GM23338 (cell line): ENCODE data around the gene FAM89B. TPM values are rescaled to one million over a fixed set of nuclear protein-coding genes. Genes with fewer than 3 reads are reported as not detected.

Experiments
- ATAC-seq: fragments of 200-7000 bp; cut with Tn5 transposase; 3 replicates; pipeline ENCODE4 v1.9.1; 2020
- DNase-seq: peaks from one replicate; pipeline ENCODE4 v3.0.0-alpha.2; 2015; ENCODE audit warnings: low spot score
- H2AFZ ChIP-seq: fragments of 200-600 bp; sonication (generic); 2 replicates; pipeline ENCODE4 v1.8.0; 2016; ENCODE audit warnings: antibody characterized with exemption, mild to moderate bottlenecking, moderate library complexity
- H3F3A ChIP-seq: fragments of 200-600 bp; sonication (generic); replicated peaks from 2 replicates; pipeline ENCODE4 v1.8.0; 2017; ENCODE audit warnings: antibody characterized with exemption, mixed run types, low read depth
- H3K27ac ChIP-seq: fragments of 200-600 bp; sonication (generic); 2 replicates; pipeline ENCODE4 v1.6.1; 2016; ENCODE audit warnings: low read depth
- H3K27me3 ChIP-seq: fragments of 200-600 bp; sonication (generic); 2 replicates; pipeline ENCODE4 v1.8.0; 2016; ENCODE audit warnings: mild to moderate bottlenecking, mixed run types, moderate library complexity; ENCODE audit not compliant: insufficient read depth
- H3K36me3 ChIP-seq: fragments of 200-600 bp; sonication (generic); 2 replicates; pipeline ENCODE4 v1.8.0; 2016; ENCODE audit warnings: mild to moderate bottlenecking; ENCODE audit not compliant: insufficient read depth
- H3K4me1 ChIP-seq: fragments of 200-600 bp; sonication (generic); 2 replicates; pipeline ENCODE4 v1.8.0; 2016; ENCODE audit warnings: mild to moderate bottlenecking, moderate library complexity; ENCODE audit not compliant: insufficient read depth
- H3K4me2 ChIP-seq: fragments of 200-600 bp; sonication (generic); 2 replicates; pipeline ENCODE4 v1.7.1; 2017; ENCODE audit warnings: mixed run types
- H3K4me3 ChIP-seq: fragments of 200-600 bp; sonication (generic); 2 replicates; pipeline ENCODE4 v1.6.1; 2016; ENCODE audit warnings: mixed run types
- H3K79me2 ChIP-seq: fragments of 200-600 bp; sonication (generic); replicated peaks from 2 replicates; pipeline ENCODE4 v1.8.0; 2017; ENCODE audit warnings: mild to moderate bottlenecking; ENCODE audit not compliant: insufficient read depth
- H3K9me2 ChIP-seq: fragments of 200-600 bp; sonication (generic); 2 replicates; pipeline ENCODE4 v1.8.0; 2017; ENCODE audit not compliant: insufficient read depth
- H4K20me1 ChIP-seq: fragments of 200-600 bp; sonication (generic); replicated peaks from 2 replicates; pipeline ENCODE4 v1.8.0; 2017; ENCODE audit warnings: mild to moderate bottlenecking; ENCODE audit not compliant: insufficient read depth
- H3K27ac Mint-ChIP-seq: 2 replicates; pipeline ENCODE4 v1.8.0; 2020; ENCODE audit warnings: inconsistent platforms, mild to moderate bottlenecking, moderate library complexity, mixed read lengths
- H3K27me3 Mint-ChIP-seq: 3 replicates; pipeline ENCODE4 v1.8.0; 2022; ENCODE audit warnings: low read depth, mild to moderate bottlenecking, moderate library complexity, mixed read lengths, inconsistent platforms; ENCODE audit not compliant: insufficient read depth, poor library complexity
- H3K36me3 Mint-ChIP-seq: 3 replicates; pipeline ENCODE4 v1.8.0; 2021; ENCODE audit warnings: low read depth, mild to moderate bottlenecking, inconsistent platforms, moderate library complexity, mixed read lengths
- H3K4me1 Mint-ChIP-seq: 3 replicates; pipeline ENCODE4 v1.8.0; 2020; ENCODE audit warnings: mild to moderate bottlenecking, inconsistent platforms, mixed read lengths
- H3K4me3 Mint-ChIP-seq: 3 replicates; pipeline ENCODE4 v1.8.0; 2021; ENCODE audit warnings: moderate library complexity, mild to moderate bottlenecking, inconsistent platforms, mixed read lengths
- H3K9me3 Mint-ChIP-seq: 3 replicates; pipeline ENCODE4 v1.8.0; 2020; ENCODE audit warnings: moderate library complexity, mild to moderate bottlenecking, inconsistent platforms, mixed read lengths
- CREB1 ChIP-seq: fragments of 250-450 bp; sonication (Bioruptor Pico); IDR thresholded peaks from 2 replicates; pipeline ENCODE4 v1.5.0; 2020; ENCODE audit warnings: low read depth, mild to moderate bottlenecking, moderate library complexity
- EZH2phosphoT487 ChIP-seq: fragments of 200-600 bp; sonication (generic); IDR thresholded peaks from one replicate; pipeline ENCODE4 v1.8.1; 2018; ENCODE audit warnings: antibody characterized with exemption; ENCODE audit not compliant: unreplicated experiment
- JUNB ChIP-seq: IDR thresholded peaks from one replicate; pipeline ENCODE4 v1.6.1; 2016; ENCODE audit warnings: antibody characterized with exemption; ENCODE audit not compliant: unreplicated experiment
- POLR2AphosphoS5 ChIP-seq: IDR thresholded peaks from 2 replicates; pipeline ENCODE4 v1.6.1; 2016; ENCODE audit warnings: antibody characterized with exemption, low read depth
- REST ChIP-seq: IDR thresholded peaks from one replicate; pipeline ENCODE4 v1.6.1; 2018; ENCODE audit warnings: antibody characterized with exemption; ENCODE audit not compliant: unreplicated experiment
- STAT1 ChIP-seq: IDR thresholded peaks from one replicate; pipeline ENCODE4 v1.6.1; 2016; ENCODE audit warnings: antibody characterized with exemption; ENCODE audit not compliant: unreplicated experiment
- ZNF114 ChIP-seq: fragments of 250-450 bp; sonication (Bioruptor Pico); IDR thresholded peaks from 2 replicates; pipeline ENCODE4 v1.5.0; 2020; ENCODE audit warnings: mild to moderate bottlenecking, moderate library complexity
- ZNF331 ChIP-seq: fragments of 250-450 bp; sonication (Bioruptor Pico); IDR thresholded peaks from 2 replicates; pipeline ENCODE4 v1.5.0; 2020; ENCODE audit warnings: low read depth, mild to moderate bottlenecking, moderate library complexity
- ZNF462 ChIP-seq: fragments of 250-450 bp; sonication (Bioruptor Pico); IDR thresholded peaks from 2 replicates; pipeline ENCODE4 v1.5.0; 2020; ENCODE audit warnings: mild to moderate bottlenecking, moderate library complexity
- polyA plus RNA-seq: library from polyadenylated mRNA; unstranded; fragments of >200 nt; fragmentation: Nextera tagmentation; extraction: Ambion mirVana; gene quantifications from 2 replicates; pipeline ENCODE4 v1.2.1, GENCODE V29; 2016
- total RNA-seq: library from RNA; depleted of rRNA; stranded (reverse); fragments of >200 nt; shearing (Covaris generic); gene quantifications from 2 replicates; pipeline ENCODE4 v1.2.3, GENCODE V29; 2014

FAM89B gene
- total and polyA plus RNA-seq, 2 experiments from 2014 or later: 13.0 to 18.2 TPM

GRCh38 chr11:65556470-65557279 lies 15.7 kb upstream of the FAM89B start:
- Histone ChIP-seq H3K36me3 (no peaks in the 10 kb centered on the region), H3K27me3 (peaks cover 59% of the 10 kb centered on the region), H3K4me2 (peak overlapping the region; percentile 89), H3F3A (peaks cover 24% of the 10 kb centered on the region; the same call in 1 of the 2 replicates), H4K20me1 (no peaks in the 10 kb centered on the region), H3K79me2 (no peaks in the 10 kb centered on the region), H3K9me2 (no peaks in the 10 kb centered on the region), H3K4me3 (peak overlapping the region; percentile 72), H3K4me1 (peaks cover 47% of the 10 kb centered on the region), H2AFZ (no peak overlapping the region), H3K27ac (no peak overlapping the region)
- no peak for ATAC-seq
- peaks cover 43% of the 10 kb centered on the region for H3K27me3 Mint-ChIP-seq
- no peaks in the 10 kb centered on the region; the same call in 2 of the 3 replicates for H3K36me3 Mint-ChIP-seq
- H3K9me3 Mint-ChIP-seq: no peaks in the 10 kb centered on the region
- no peak overlapping the region for H3K27ac Mint-ChIP-seq
- no peak for DNase-seq
- H3K4me1 Mint-ChIP-seq: peaks cover 60% of the 10 kb centered on the region
- H3K4me3 Mint-ChIP-seq: peak overlapping the region; percentile 75
- TF ChIP-seq ZNF462 (CRISPR knock-in tag) (no peak), POLR2AphosphoS5 (no peak)

GRCh38 chr11:65557280-65558001 lies 14.9 kb upstream of the FAM89B start:
- H3K27ac Mint-ChIP-seq: no peak overlapping the region
- no peaks in the 10 kb centered on the region; the same call in 2 of the 3 replicates for H3K36me3 Mint-ChIP-seq
- Histone ChIP-seq H2AFZ (no peak overlapping the region; the same call in 1 of the 2 replicates), H4K20me1 (no peaks in the 10 kb centered on the region), H3K4me2 (peak overlapping the region; percentile 89), H3K9me2 (no peaks in the 10 kb centered on the region), H3K27me3 (peaks cover 58% of the 10 kb centered on the region), H3K36me3 (no peaks in the 10 kb centered on the region), H3K4me1 (peaks cover 47% of the 10 kb centered on the region), H3K27ac (no peak overlapping the region), H3F3A (peaks cover 17% of the 10 kb centered on the region; the same call in 1 of the 2 replicates), H3K79me2 (no peaks in the 10 kb centered on the region), H3K4me3 (peak overlapping the region; percentile 72)
- H3K4me1 Mint-ChIP-seq: peaks cover 57% of the 10 kb centered on the region
- no peak for DNase-seq
- no peaks in the 10 kb centered on the region for H3K9me3 Mint-ChIP-seq
- ATAC-seq: no peak
- H3K4me3 Mint-ChIP-seq: peak overlapping the region; percentile 75
- peaks cover 43% of the 10 kb centered on the region for H3K27me3 Mint-ChIP-seq
- TF ChIP-seq CREB1 (no peak), JUNB (no peak), ZNF114 (CRISPR knock-in tag) (no peak), STAT1 (no peak), EZH2phosphoT487 (no peak), ZNF331 (no peak), REST (no peak), POLR2AphosphoS5 (no peak; the same call in 1 of the 2 replicates)
